Measurements from ENCODE around the gene HLA-DQA2. TPM values are rescaled to one million over a fixed set of nuclear protein-coding genes. Genes with fewer than 3 reads are reported as not detected.

Gene HLA-DQA2
- total RNA-seq, 1 experiment from 2014 or later: not detected

- Histone ChIP-seq H3K56ac (ENCODE audit: insufficient read length, low read depth, low read length) (no peak overlapping the region), H3K23me2 (ENCODE audit: insufficient read length, low read depth, low read length, poor library complexity, severe bottlenecking) (no peaks in the 10 kb centered on the region)
- no peak overlapping the region for H3K4me3 Mint-ChIP-seq
Observed at GRCh38 chr6:32792901-32793435, 51.8 kb downstream of the HLA-DQA2 start.

More at GRCh38 chr6:32792901-32793435, 51.8 kb downstream of the HLA-DQA2 start:
- no peak overlapping the region for H3T11ph ChIP-seq (ENCODE audit: low read length)
- peaks cover 14% of the 10 kb centered on the region for H3K27me3 Mint-ChIP-seq (ENCODE audit: low read depth)
- no peak overlapping the region for H2BK5ac ChIP-seq (ENCODE audit: insufficient read length, low read length)
- H3K18ac ChIP-seq (ENCODE audit: insufficient read length, low read depth, low read length): no peak overlapping the region
- no peak overlapping the region for H3K4me2 ChIP-seq (ENCODE audit: insufficient read depth, insufficient read length, low read length)
- no peak overlapping the region for H3K23ac ChIP-seq (ENCODE audit: insufficient read length, low read depth, low read length)
- H3K27ac Mint-ChIP-seq: no peak overlapping the region
- H3K79me2 ChIP-seq (ENCODE audit: insufficient read depth, low read length): no peaks in the 10 kb centered on the region
- H2BK15ac ChIP-seq (ENCODE audit: low read depth, low read length): no peak overlapping the region
- no peak overlapping the region for H4K91ac ChIP-seq (ENCODE audit: insufficient read length, low read depth, low read length)
- no peaks in the 10 kb centered on the region for H3K79me1 ChIP-seq (ENCODE audit: insufficient read depth, low read depth, low read length, poor library complexity, severe bottlenecking)
- peaks cover 16 to 18% of the 10 kb centered on the region in 2 experiments for H3K4me1 Mint-ChIP-seq
- H3K14ac ChIP-seq (ENCODE audit: insufficient read depth, low read length): no peak overlapping the region
- H4K5ac ChIP-seq (ENCODE audit: insufficient read length, low read depth, low read length): no peak overlapping the region
- H3K4ac ChIP-seq (ENCODE audit: low read depth, low read length): no peak overlapping the region
- H2BK12ac ChIP-seq (ENCODE audit: insufficient read length, low read depth, low read length): no peak overlapping the region
- no peak overlapping the region for H4K8ac ChIP-seq (replicated peaks; ENCODE audit: insufficient read length, low read depth, low read length)
- no peak overlapping the region for H2AK5ac ChIP-seq (ENCODE audit: insufficient read length, low read length)
- no peaks in the 10 kb centered on the region for H4K20me1 ChIP-seq (ENCODE audit: control insufficient read depth, insufficient read depth, insufficient read length)
- no peak overlapping the region for H3K27ac ChIP-seq (ENCODE audit: insufficient read length, low read depth, low read length)
- TF ChIP-seq CTCF (conservative IDR thresholded peaks at IDR 0.05): no peak
- no peaks in the 10 kb centered on the region for H3K36me3 Mint-ChIP-seq (ENCODE audit: insufficient read depth in 1 of 3, low read depth in 3 of 3)
- no peak for DNase-seq
- H3K9ac ChIP-seq (ENCODE audit: extremely low read depth, insufficient read length, low read length): no peak overlapping the region
- no peaks in the 10 kb centered on the region for H3K27me3 ChIP-seq (ENCODE audit: insufficient read depth, low read length)
- no peak overlapping the region for H2AFZ ChIP-seq (ENCODE audit: low read length)
- no CpG with 5 or more reads among the region's 3 CpGs for WGBS (ENCODE audit: extremely low coverage, insufficient read length, low lambda C conversion rate)
- H3K4me1 ChIP-seq (ENCODE audit: insufficient read depth, low read length): no peaks in the 10 kb centered on the region
- no peaks in the 10 kb centered on the region; a peak in 1 of 5 replicates for H3K9me3 Mint-ChIP-seq
- H3K9me3 ChIP-seq (ENCODE audit: control insufficient read depth, low read depth, low read length): no peaks in the 10 kb centered on the region
- H2BK120ac ChIP-seq (ENCODE audit: low read depth, low read length, poor library complexity, severe bottlenecking): no peak overlapping the region
- H2BK20ac ChIP-seq (ENCODE audit: low read depth, low read length, poor library complexity, severe bottlenecking): no peak overlapping the region

All from H9 (cell line).